PFSK-1 (cell line): ENCODE data around the gene ARHGAP30.

Experiments used
- FOXP2 ChIP-seq: optimal IDR thresholded peaks from 2 replicates; pipeline ENCODE3; 2011; ENCODE audit warnings: borderline replicate concordance, control low read depth, inconsistent platforms; ENCODE audit not compliant: insufficient read depth; ENCODE audit errors: extremely low read length, extremely low read depth
- POLR2AphosphoS5 ChIP-seq: IDR thresholded peaks from 2 replicates; pipeline ENCODE4 v1.6.1; 2012; ENCODE audit warnings: low read depth, mild to moderate bottlenecking, control low read depth, low read length, moderate library complexity
- SIN3A ChIP-seq: IDR thresholded peaks from 2 replicates; pipeline ENCODE4 v1.6.1; 2012; ENCODE audit warnings: mild to moderate bottlenecking, low read length, moderate library complexity, borderline replicate concordance; ENCODE audit not compliant: insufficient read depth
- TAF1 ChIP-seq: IDR thresholded peaks from 2 replicates; pipeline ENCODE4 v1.6.1; 2012; ENCODE audit warnings: low read length, control low read depth, borderline replicate concordance; ENCODE audit not compliant: insufficient read depth
- TF ChIP-seq, protein P1 (sequence below), 2 experiments: IDR thresholded peaks; 2 replicates each; pipeline versions ENCODE4 v1.6.1 to v1.8.0; 2011 to 2012; ENCODE audit warnings: low read depth in 2 of 2, low read length in 2 of 2, control low read depth in 1 of 2, inconsistent platforms in 1 of 2, mild to moderate bottlenecking in 1 of 2, moderate library complexity in 1 of 2; ENCODE audit not compliant: insufficient read depth in 1 of 2

Gene ARHGAP30

DNA sequence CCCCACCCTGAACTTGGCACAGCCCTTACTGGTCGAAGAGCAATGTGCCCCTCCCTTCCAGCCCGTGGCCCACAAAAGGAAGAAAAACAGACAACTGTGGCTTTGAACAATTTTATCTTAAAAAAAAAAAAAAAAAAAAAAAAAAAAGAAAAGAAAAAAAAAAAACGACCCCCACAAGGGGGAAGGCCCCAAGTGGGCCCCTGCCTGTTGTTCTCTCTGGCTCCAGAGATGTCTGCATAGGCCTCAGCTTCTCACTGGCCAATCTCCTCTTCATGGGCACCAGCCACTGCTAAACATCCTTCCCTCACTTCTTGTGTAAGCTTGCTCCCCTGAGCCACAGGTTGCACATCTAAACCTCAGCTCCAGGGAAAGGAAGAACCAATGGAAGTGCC lies 30.5 kb downstream of the ARHGAP30 start:
- TF ChIP-seq FOXP2 (no peak), SIN3A (no peak), POLR2AphosphoS5 (no peak), TAF1 (no peak)
- TF ChIP-seq, protein P1, sequence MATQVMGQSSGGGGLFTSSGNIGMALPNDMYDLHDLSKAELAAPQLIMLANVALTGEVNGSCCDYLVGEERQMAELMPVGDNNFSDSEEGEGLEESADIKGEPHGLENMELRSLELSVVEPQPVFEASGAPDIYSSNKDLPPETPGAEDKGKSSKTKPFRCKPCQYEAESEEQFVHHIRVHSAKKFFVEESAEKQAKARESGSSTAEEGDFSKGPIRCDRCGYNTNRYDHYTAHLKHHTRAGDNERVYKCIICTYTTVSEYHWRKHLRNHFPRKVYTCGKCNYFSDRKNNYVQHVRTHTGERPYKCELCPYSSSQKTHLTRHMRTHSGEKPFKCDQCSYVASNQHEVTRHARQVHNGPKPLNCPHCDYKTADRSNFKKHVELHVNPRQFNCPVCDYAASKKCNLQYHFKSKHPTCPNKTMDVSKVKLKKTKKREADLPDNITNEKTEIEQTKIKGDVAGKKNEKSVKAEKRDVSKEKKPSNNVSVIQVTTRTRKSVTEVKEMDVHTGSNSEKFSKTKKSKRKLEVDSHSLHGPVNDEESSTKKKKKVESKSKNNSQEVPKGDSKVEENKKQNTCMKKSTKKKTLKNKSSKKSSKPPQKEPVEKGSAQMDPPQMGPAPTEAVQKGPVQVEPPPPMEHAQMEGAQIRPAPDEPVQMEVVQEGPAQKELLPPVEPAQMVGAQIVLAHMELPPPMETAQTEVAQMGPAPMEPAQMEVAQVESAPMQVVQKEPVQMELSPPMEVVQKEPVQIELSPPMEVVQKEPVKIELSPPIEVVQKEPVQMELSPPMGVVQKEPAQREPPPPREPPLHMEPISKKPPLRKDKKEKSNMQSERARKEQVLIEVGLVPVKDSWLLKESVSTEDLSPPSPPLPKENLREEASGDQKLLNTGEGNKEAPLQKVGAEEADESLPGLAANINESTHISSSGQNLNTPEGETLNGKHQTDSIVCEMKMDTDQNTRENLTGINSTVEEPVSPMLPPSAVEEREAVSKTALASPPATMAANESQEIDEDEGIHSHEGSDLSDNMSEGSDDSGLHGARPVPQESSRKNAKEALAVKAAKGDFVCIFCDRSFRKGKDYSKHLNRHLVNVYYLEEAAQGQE (IDR thresholded peaks at IDR 0.05; ENCODE audit: insufficient read depth in 1 of 2, low read depth in 2 of 2, low read length in 2 of 2): no peak

GRCh38 chr1:161038523-161039153 lies 31.1 kb downstream of the ARHGAP30 start, which contains the start of gene TSTD1:
TSS of gene TSTD1 (minus strand) at chr1:161038964. CDS start at chr1:161038889, 75 bp downstream.
- no peak for TF ChIP-seq FOXP2
- TF ChIP-seq, protein P1 (IDR thresholded peaks at IDR 0.05; ENCODE audit: insufficient read depth in 1 of 2, low read depth in 2 of 2, low read length in 2 of 2): no peak

GRCh38 chr1:161037661-161038522 lies 31.8 kb downstream of the ARHGAP30 start:
- no peak for TF ChIP-seq POLR2AphosphoS5
- TF ChIP-seq FOXP2: no peak
- TF ChIP-seq TAF1: no peak
- TF ChIP-seq, protein P1 (IDR thresholded peaks at IDR 0.05; ENCODE audit: insufficient read depth in 1 of 2, low read depth in 2 of 2, low read length in 2 of 2): no peak
- TF ChIP-seq SIN3A: no peak

GRCh38 chr1:161033751-161034150 lies 35.9 kb downstream of the ARHGAP30 start:
- TF ChIP-seq FOXP2 (no peak), SIN3A (no peak), TAF1 (no peak), POLR2AphosphoS5 (no peak)
- TF ChIP-seq, protein P1 (IDR thresholded peaks at IDR 0.05; ENCODE audit: insufficient read depth in 1 of 2, low read depth in 2 of 2, low read length in 2 of 2): no peak
